ENCODE results near the gene SAE1.
A peak's percentile ranks its signal among the peaks of the same experiment; 100 is the strongest.

SAE1 gene

GRCh38 chr19:47172666-47173455, 42.2 kb downstream of the SAE1 start:
- no peak for DNase-seq (ENCODE audit: extremely low read depth, low read depth)
- no peak for TF ChIP-seq CTCF (IDR thresholded peaks at IDR 0.05; ENCODE audit: low read depth, low read length)

GRCh38 chr19:47176071-47176626, 45.5 kb downstream of the SAE1 start:
- no peak for DNase-seq (ENCODE audit: extremely low read depth, low read depth)
- TF ChIP-seq CTCF (IDR thresholded peaks at IDR 0.05; ENCODE audit: low read depth, low read length): no peak

- TF ChIP-seq CTCF (IDR thresholded peaks at IDR 0.05; ENCODE audit: low read depth, low read length): no peak
- DNase-seq (ENCODE audit: extremely low read depth, low read depth): peak; percentile 75
Observed at GRCh38 chr19:47176627-47177090, 46.0 kb downstream of the SAE1 start.

- TF ChIP-seq CTCF (IDR thresholded peaks at IDR 0.05; ENCODE audit: low read depth, low read length): no peak
- no peak for DNase-seq (ENCODE audit: extremely low read depth, low read depth)
Observed at GRCh38 chr19:47179653-47180310, 49.1 kb downstream of the SAE1 start.

- no peak for TF ChIP-seq CTCF (IDR thresholded peaks at IDR 0.05; ENCODE audit: low read depth, low read length)
- no peak for DNase-seq (ENCODE audit: extremely low read depth, low read depth)
Observed at GRCh38 chr19:47183601-47184000, 53.0 kb downstream of the SAE1 start.

- DNase-seq (ENCODE audit: extremely low read depth, low read depth): no peak
- no peak for TF ChIP-seq CTCF (IDR thresholded peaks at IDR 0.05; ENCODE audit: low read depth, low read length)
Observed at GRCh38 chr19:47186446-47187334, 56.1 kb downstream of the SAE1 start.
